Inflammatory macrophage treated with lipopolysaccharide for 4 hours (primary cell): ENCODE results near the gene CADM1.
A peak's percentile ranks its signal among the peaks of the same experiment; 100 is the strongest.

Experiments used
- DNase-seq: peaks from one replicate; pipeline ENCODE4 v3.0.0-alpha.2; 2020

The CADM1 gene

DNA sequence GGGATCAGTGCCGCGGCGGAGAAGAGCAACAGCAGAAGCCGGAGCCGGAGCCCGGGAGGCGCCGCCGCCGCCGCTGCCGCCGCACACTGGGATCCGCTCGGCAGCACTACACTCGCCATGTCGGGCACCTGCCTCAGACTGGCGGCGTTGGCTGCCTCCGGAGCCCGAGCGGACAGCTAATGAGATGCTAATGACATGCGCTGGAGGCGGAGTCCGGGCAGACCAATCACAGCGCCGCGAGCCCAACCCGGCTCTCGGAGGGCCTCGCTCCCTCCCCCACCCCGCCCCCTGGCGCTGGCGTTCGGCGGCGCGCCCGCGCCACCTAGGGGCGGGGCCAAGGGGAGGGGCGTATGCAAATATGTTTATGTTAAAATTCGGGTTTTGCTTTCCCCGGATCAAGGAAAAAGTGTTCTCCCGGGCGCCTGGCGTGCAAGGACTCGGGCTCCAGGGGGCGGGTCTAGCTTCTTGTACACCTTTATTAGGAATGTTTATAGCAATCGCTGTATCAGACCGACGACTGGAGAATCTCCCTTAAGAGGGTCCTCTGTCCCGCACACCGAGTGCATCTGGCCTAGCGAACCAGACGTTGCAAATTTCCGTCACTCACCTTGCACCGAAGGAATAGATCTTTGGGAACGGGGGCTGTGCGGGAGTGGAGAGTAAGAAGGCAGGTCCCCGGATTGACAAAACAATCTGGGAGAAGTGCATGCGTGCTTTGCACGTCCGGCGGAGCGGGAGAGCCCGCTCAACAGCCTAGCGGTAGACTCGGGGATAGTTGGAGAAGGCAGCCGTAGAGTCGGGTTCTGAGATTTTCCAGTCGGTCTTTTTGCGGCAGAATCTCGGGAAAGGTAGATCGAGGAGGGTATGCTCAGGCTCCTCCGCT is at the start of gene CADM1:
Gene CADM1, minus strand, starts transcription at position 140 of the 883 bp plus-strand sequence.
- DNase-seq: peak; percentile 72

- DNase-seq: no peak
These were observed 48.7 kb upstream of the CADM1 start for GRCh38 chr11:115552773-115553438.

DNA sequence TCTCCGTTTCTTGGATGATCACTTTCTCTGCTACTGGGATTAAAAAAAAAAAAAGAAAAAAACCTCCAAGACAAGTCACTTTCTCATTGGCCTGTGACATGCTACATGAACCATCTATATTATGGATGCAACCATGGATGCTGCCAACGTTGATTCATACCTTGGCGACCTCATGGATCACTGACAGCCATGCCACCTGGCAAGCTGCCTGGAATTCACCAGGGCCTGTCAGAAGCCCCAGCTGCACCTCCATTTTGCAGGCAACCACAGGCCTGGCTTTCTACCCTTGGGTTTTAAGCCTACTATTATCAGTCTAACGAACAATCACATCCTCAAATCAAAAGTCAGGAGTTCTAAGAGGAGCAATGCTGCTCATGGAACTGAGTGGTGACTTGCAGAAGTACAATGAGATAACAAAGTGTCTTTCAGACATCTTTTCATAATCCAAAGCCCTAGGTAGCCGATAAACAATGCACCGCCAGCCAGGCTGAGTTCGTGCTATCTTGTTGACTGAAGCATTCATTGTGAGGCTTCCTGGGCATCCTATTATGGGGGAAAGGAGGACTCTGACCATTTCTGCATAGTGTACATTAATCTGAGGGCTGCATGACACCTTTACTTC is 48.0 kb upstream of the CADM1 start:
- DNase-seq: no peak

DNA sequence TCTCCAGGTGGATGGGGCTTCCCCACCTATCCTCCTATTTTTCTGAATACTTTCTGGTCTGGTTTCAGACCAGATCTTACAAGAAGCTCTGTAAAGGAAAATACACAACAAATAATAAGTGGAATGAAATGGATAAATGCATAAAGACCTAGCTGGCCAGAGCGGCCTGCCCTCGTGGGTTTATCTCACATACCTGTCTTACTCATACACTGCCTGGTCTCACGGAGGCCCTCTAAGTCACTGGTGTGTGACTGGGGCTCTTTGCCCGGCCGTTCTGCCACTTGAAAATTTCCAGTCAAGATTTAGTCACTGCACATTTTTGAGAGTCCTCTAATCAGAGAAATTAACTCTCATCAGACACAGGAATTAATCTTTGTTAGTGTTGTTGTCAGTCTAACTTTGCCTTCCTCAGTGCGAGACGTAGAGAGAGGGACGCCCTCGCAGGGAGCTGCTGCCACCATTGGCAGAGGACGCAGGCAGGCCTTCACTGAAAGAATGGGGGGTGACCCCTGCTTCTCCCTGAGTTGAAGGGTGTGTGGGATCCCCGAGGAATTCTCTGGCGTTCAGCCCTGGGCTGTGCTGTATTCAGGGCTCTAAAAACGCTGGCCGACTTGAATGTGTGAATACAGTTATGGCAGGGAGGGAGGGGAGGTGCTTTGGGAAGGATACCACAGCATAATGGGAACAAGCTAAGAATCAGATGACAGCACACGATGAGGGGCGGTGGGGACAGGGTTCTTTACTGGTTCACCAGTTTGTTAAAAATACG is 46.3 kb upstream of the CADM1 start:
- DNase-seq: no peak

DNA sequence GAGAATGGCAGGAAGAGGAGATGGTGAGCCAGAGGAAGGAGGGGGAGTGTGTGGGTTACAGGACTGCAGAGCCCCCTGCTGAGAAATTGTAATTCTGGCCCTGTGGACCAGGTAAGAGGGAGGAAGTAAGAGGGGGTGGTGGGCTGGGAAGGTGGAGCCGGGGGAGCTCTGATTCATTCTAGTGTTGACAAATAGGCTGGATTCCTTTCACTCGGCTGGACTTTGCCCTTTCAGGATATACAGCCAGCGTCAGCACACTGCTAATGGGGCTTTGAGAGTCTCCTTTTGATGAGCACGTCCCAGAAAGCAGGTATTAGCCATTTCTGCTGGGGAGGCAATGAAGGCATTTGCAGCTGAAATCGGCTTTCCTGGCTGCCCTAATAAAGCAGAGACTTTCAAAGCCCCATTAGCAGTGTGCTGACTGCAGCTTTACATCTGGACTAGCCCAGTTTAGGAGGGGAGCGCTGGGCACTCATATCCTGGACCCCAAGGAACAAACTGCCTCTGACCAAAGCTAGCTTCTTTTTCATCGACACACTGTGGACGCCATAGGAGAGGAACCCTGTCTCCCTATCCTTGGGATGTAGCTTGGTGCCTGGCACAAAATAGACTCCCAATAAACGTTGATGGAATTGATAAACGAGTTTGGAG is 44.8 kb upstream of the CADM1 start:
- DNase-seq: no peak

GRCh38 chr11:115545581-115546210 is 41.5 kb upstream of the CADM1 start:
- no peak for DNase-seq

DNA sequence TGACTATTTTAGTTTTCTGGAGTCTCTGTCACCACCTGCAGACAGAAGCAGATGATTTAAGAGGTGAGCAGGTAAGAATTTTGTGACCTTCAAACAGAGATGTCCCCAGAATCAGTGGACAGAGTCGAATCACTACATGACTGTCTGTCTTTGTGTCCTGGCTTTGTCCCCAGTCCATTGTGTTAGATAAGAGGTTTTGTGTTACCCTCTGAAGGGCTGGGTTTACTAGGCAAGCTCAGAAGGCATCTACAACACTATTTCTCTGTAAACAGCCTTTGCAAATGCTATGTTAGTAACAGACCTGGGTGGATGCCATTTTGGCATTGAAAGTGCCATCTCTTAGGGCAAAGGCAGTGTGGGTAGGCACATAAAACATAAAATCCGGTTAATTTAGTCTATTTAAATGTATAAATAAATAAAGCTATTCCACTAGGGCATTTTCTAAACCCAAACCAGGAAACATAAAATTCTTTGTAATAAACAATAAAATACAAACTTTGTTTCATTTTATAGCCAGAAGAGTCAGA is 40.3 kb upstream of the CADM1 start:
- DNase-seq: no peak

DNA sequence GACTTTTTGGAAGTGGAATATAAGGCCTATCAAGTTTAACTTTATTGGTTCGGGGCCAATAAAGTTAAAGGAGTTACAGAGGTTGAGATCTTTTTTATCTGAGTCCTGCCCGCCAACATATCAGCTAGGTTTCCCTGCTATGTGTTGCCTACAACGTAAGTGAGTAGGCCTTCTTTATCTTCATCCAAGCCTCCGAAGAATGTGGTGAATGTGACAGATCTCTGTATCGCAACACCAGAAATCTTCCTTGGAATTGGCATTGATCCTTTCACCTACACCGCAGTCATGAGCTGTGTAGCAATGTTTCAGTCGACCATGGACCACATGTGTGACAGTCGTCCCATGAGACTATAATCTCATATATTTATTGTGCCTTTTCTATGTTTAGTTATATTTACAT is 37.3 kb upstream of the CADM1 start:
- DNase-seq: no peak

DNA sequence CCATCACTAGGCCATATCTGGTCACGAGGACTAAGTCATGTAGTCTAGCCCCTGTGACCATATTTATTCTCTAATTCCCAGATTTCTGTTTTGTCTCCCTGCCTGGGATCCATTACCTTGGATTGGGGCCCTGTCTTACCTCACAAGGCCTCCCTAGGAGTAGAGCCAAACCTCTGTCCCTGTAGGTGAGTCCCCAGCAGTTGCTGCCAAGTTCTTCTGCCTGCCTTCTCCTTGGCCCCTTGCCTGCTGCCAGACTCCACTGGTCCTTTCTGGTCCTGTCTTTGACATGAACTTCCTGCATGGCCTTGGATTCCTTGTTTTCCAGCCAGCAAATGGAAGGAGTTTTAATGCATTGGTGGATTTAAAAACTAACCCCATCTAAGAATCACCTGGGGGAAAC is 35.6 kb upstream of the CADM1 start:
- no peak for DNase-seq

GRCh38 chr11:115535781-115536180 is 31.6 kb upstream of the CADM1 start:
- no peak for DNase-seq

- DNase-seq: peak; percentile 3
These were observed 26.5 kb upstream of the CADM1 start for GRCh38 chr11:115530752-115531151.

- no peak for DNase-seq
These were observed 24.0 kb upstream of the CADM1 start for GRCh38 chr11:115528225-115528624.

DNA sequence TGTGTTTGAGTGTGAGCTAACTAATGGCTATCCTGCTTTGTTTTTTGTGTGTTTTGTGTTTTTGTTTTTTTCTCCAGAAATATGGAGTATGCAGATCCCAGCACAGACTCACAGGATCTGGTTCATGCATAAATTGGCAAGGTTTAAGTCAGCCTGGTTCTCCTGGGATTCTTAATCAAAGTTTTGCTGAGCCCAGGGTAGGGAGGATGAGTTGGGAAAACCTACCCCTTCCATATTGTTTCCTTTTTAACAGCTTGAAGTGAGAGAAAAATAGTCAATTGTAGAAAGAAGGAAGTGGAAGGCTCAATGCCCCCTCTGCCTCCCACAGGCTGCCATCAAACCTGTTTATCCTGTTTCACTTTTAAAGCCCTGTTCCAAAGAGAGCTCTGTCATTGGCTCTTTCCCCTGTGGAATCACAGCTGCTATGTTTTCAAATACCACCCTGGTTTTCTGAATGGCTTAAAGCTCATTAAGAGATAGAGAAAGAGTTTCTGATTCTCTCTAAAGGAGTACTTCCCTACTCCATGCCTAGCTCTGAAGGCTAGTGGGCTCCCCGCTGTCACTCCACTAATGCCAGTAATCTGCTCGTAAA is 23.4 kb upstream of the CADM1 start:
- no peak for DNase-seq

- DNase-seq: no peak
These were observed 21.4 kb upstream of the CADM1 start for GRCh38 chr11:115525531-115526006.

GRCh38 chr11:115524572-115524971 is 20.4 kb upstream of the CADM1 start:
- no peak for DNase-seq

GRCh38 chr11:115523727-115524399 is 19.6 kb upstream of the CADM1 start:
- DNase-seq: no peak

- no peak for DNase-seq
These were observed 18.1 kb upstream of the CADM1 start for GRCh38 chr11:115522302-115522701.

DNA sequence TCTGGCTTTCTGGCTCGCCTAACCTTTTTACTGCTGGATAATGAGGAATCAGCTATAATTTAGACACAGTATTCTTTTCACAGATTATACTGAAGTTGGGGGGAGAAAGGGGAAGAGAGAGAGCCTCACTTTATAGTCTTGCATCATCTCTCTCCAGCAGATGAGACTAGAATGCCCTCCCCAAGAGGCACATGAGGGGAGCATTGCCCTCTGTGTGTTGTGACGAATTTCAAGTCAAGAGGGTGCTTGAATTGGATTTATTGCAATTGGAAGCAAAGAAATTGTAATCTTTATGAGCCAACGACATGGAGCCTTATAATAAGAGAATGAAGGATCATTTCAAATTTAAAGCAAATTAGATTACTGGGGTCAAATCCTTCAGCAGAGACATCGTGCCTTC is 17.6 kb upstream of the CADM1 start:
- no peak for DNase-seq

DNA sequence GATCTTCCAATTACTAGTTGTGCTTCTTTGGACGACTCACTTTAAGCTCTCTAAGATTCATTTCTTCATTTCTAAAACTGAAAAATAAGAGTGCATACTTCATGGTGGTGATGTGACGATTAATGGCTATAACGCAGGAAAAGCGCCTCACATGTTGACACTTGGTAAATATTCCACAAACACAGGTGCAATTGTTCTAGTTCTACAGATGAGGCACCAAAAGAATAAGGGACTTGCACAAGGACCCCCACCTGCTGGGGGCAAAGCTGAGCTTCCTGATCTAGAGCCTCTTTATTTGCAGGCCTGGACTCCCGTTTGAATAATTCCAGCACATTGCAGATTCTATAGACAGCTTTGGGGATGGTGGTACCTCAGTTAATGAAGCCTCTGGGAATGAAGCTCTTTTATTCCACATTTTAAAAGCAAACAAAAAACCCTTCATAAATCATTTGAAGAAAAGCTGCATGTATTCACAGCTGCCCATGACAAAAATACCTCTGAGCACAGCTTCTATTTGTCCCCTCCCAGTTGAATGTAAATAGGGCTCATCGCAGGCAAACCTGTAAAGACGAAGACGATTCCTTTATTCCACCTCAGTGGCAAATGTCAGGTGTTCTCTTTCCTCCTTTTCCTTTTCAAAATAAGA is 14.9 kb upstream of the CADM1 start:
- no peak for DNase-seq
